HepG2 (cell line): ENCODE measurements around the gene CENPK. TPM values are rescaled to one million over a fixed set of nuclear protein-coding genes. Genes with fewer than 3 reads are reported as not detected.

Experiments used
- ASH2L ChIP-seq: fragments of 300-600, 200-600 bp; sonication (generic); IDR thresholded peaks from 2 replicates; pipeline ENCODE4 v1.7.0; 2017; ENCODE audit warnings: low read depth, mild to moderate bottlenecking, moderate library complexity, mixed read lengths, low read length; ENCODE audit not compliant: insufficient read length
- MAZ ChIP-seq, 2 experiments: sonication (generic) in 1 of 2; formaldehyde crosslinking in 1 of 2; IDR thresholded peaks; 2 replicates each; pipeline versions ENCODE4 v1.5.0 to v1.6.1; 2012 to 2020; ENCODE audit warnings: low read depth in 2 of 2, mild to moderate bottlenecking in 2 of 2, borderline replicate concordance in 1 of 2, improper control_type of control experiment in 1 of 2, low read length in 1 of 2, missing genetic modification reagents in 1 of 2, moderate library complexity in 1 of 2
- RELA ChIP-seq: sonication (generic); formaldehyde crosslinking; IDR thresholded peaks from 2 replicates; pipeline ENCODE4 v1.4.0; 2020; ENCODE audit warnings: missing genetic modification reagents
- SYNCRIP ChIP-seq: fragments of 200-400 bp; formaldehyde crosslinking; IDR thresholded peaks from 2 replicates; pipeline ENCODE4 v1.6.1; 2018; ENCODE audit warnings: mild to moderate bottlenecking, low read depth, low read length; ENCODE audit not compliant: insufficient read depth
- TCF7L2 ChIP-seq: IDR thresholded peaks from 2 replicates; pipeline ENCODE4 v1.6.1; 2011; ENCODE audit warnings: mild to moderate bottlenecking, low read depth, low read length, moderate library complexity
- ZNF138 ChIP-seq: sonication (generic); formaldehyde crosslinking; IDR thresholded peaks from 2 replicates; pipeline ENCODE4 v1.5.0; 2020; ENCODE audit warnings: mild to moderate bottlenecking, low read depth, missing genetic modification reagents
- ZNF207 ChIP-seq: fragments of 450-650 bp; IDR thresholded peaks from 2 replicates; pipeline ENCODE4 v1.6.1; 2016; ENCODE audit warnings: antibody characterized with exemption, borderline replicate concordance
- ZNF672 ChIP-seq: sonication (generic); formaldehyde crosslinking; IDR thresholded peaks from 2 replicates; pipeline ENCODE4 v1.8.1; 2022; ENCODE audit warnings: missing genetic modification reagents
- polyA plus RNA-seq, 8 experiments: library from polyadenylated mRNA; depleted of rRNA in 3 of 8; stranded (reverse) in 7 of 8; unstranded in 1 of 8; fragments of >200 nt; fragmentation: Illumina TruSeq in 4 of 8; extraction: Trizol in 4 of 8; gene quantifications; 2 replicates each; pipeline versions ENCODE4 v1.2.1 to v1.2.3, GENCODE V29; 2011 to 2016; ENCODE audit warnings: low read depth in 4 of 8, missing spikeins in 1 of 8, mixed read lengths in 1 of 8; ENCODE audit not compliant: insufficient read depth in 1 of 8
- total RNA-seq, 5 experiments: library from RNA; depleted of rRNA; stranded (reverse); fragments of >200 nt; fragmentation: Illumina TruSeq; extraction: Trizol; gene quantifications; 2 replicates each; pipeline ENCODE4 v1.2.3, GENCODE V29; 2016; ENCODE audit warnings: low read depth in 1 of 5
- TF ChIP-seq, protein P1 (sequence below): sonication (generic); formaldehyde crosslinking; IDR thresholded peaks from 2 replicates; pipeline ENCODE4 v1.4.0; 2020; ENCODE audit warnings: missing genetic modification reagents, mild to moderate bottlenecking, borderline replicate concordance
- TF ChIP-seq, protein P2 (sequence below): IDR thresholded peaks from 2 replicates; pipeline ENCODE4 v1.6.1; 2016; ENCODE audit warnings: low read depth, borderline replicate concordance
- TF ChIP-seq, protein P3 (sequence below): IDR thresholded peaks from 2 replicates; pipeline ENCODE4 v1.4.0; 2020; ENCODE audit warnings: mild to moderate bottlenecking, missing genetic modification reagents
- TF ChIP-seq, protein P4 (sequence below), 2 experiments: fragments of 450-650 bp in 1 of 2; sonication (generic) in 1 of 2; formaldehyde crosslinking; IDR thresholded peaks; 2 replicates each; pipeline versions ENCODE4 v1.5.0 to v1.8.0; 2020 to 2022; ENCODE audit warnings: mild to moderate bottlenecking in 1 of 2, missing genetic modification reagents in 1 of 2
- TF ChIP-seq, protein P5 (sequence below): sonication (generic); formaldehyde crosslinking; IDR thresholded peaks from 2 replicates; pipeline ENCODE4 v1.8.0; 2022; ENCODE audit warnings: mild to moderate bottlenecking, missing genetic modification reagents; ENCODE audit not compliant: insufficient replicate concordance
- TF ChIP-seq, protein P6 (sequence below): sonication (generic); formaldehyde crosslinking; IDR thresholded peaks from 2 replicates; pipeline ENCODE4 v1.5.0; 2020; ENCODE audit warnings: missing genetic modification reagents

The CENPK gene
- total and polyA plus RNA-seq, 2 of the 13 experiments (the other 11 are each of a cell fraction or from before 2014, with no cell fraction given) = 14.3 to 54.4 TPM

DNA sequence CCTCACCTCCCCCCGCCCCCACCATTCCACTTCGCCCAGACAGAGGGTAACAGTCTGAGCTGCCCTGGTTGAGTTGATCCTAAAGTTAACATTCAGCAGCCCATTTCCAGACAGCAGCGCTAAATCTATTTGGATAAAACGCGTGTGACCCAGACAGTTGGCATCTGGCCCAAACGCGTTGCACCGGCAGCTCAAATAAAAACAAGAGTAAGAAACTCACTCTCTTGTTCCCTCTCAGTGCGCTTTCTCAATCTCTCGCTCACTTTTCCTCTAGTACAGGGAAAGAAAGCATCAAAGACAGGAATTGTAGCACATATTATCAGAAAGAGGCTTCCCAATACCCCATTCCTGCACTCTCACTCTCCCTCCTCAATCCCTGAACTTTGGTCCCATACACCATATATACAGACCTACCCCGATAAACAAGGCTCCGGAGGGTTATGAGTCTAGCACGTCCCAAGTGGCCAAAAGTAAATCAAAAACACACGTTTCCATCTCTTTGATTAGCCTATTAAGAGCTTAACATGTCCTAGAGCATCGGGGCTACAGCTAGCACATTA, 82.6 kb downstream of the CENPK start (continued):
- TF ChIP-seq, protein P1, sequence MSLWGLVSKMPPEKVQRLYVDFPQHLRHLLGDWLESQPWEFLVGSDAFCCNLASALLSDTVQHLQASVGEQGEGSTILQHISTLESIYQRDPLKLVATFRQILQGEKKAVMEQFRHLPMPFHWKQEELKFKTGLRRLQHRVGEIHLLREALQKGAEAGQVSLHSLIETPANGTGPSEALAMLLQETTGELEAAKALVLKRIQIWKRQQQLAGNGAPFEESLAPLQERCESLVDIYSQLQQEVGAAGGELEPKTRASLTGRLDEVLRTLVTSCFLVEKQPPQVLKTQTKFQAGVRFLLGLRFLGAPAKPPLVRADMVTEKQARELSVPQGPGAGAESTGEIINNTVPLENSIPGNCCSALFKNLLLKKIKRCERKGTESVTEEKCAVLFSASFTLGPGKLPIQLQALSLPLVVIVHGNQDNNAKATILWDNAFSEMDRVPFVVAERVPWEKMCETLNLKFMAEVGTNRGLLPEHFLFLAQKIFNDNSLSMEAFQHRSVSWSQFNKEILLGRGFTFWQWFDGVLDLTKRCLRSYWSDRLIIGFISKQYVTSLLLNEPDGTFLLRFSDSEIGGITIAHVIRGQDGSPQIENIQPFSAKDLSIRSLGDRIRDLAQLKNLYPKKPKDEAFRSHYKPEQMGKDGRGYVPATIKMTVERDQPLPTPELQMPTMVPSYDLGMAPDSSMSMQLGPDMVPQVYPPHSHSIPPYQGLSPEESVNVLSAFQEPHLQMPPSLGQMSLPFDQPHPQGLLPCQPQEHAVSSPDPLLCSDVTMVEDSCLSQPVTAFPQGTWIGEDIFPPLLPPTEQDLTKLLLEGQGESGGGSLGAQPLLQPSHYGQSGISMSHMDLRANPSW (CRISPR knock-in tag) = no peak
- TF ChIP-seq RELA (CRISPR knock-in tag) = no peak
- TF ChIP-seq, protein P2, sequence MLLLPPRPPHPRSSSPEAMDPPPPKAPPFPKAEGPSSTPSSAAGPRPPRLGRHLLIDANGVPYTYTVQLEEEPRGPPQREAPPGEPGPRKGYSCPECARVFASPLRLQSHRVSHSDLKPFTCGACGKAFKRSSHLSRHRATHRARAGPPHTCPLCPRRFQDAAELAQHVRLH (CRISPR knock-in tag) = 0 out of 2 replicates have a peak, but pooled peaks have one; percentile 35
- TF ChIP-seq MAZ (IDR thresholded peaks at IDR 0.05; ENCODE audit: borderline replicate concordance, low read depth, low read length) = no peak
- TF ChIP-seq MAZ (CRISPR knock-in tag; IDR thresholded peaks at IDR 0.05; ENCODE audit: low read depth) = no peak
- TF ChIP-seq ZNF672 (CRISPR knock-in tag) = no peak
- TF ChIP-seq SYNCRIP = no peak
- TF ChIP-seq, protein P3, sequence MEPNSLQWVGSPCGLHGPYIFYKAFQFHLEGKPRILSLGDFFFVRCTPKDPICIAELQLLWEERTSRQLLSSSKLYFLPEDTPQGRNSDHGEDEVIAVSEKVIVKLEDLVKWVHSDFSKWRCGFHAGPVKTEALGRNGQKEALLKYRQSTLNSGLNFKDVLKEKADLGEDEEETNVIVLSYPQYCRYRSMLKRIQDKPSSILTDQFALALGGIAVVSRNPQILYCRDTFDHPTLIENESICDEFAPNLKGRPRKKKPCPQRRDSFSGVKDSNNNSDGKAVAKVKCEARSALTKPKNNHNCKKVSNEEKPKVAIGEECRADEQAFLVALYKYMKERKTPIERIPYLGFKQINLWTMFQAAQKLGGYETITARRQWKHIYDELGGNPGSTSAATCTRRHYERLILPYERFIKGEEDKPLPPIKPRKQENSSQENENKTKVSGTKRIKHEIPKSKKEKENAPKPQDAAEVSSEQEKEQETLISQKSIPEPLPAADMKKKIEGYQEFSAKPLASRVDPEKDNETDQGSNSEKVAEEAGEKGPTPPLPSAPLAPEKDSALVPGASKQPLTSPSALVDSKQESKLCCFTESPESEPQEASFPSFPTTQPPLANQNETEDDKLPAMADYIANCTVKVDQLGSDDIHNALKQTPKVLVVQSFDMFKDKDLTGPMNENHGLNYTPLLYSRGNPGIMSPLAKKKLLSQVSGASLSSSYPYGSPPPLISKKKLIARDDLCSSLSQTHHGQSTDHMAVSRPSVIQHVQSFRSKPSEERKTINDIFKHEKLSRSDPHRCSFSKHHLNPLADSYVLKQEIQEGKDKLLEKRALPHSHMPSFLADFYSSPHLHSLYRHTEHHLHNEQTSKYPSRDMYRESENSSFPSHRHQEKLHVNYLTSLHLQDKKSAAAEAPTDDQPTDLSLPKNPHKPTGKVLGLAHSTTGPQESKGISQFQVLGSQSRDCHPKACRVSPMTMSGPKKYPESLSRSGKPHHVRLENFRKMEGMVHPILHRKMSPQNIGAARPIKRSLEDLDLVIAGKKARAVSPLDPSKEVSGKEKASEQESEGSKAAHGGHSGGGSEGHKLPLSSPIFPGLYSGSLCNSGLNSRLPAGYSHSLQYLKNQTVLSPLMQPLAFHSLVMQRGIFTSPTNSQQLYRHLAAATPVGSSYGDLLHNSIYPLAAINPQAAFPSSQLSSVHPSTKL (CRISPR knock-in tag) = peak; percentile 33
- TF ChIP-seq, protein P4, sequence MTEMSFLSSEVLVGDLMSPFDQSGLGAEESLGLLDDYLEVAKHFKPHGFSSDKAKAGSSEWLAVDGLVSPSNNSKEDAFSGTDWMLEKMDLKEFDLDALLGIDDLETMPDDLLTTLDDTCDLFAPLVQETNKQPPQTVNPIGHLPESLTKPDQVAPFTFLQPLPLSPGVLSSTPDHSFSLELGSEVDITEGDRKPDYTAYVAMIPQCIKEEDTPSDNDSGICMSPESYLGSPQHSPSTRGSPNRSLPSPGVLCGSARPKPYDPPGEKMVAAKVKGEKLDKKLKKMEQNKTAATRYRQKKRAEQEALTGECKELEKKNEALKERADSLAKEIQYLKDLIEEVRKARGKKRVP (CRISPR knock-in tag; IDR thresholded peaks at IDR 0.05) = no peak
- TF ChIP-seq TCF7L2 = no peak
- no peak for TF ChIP-seq ZNF138 (CRISPR knock-in tag)
- TF ChIP-seq, protein P5, sequence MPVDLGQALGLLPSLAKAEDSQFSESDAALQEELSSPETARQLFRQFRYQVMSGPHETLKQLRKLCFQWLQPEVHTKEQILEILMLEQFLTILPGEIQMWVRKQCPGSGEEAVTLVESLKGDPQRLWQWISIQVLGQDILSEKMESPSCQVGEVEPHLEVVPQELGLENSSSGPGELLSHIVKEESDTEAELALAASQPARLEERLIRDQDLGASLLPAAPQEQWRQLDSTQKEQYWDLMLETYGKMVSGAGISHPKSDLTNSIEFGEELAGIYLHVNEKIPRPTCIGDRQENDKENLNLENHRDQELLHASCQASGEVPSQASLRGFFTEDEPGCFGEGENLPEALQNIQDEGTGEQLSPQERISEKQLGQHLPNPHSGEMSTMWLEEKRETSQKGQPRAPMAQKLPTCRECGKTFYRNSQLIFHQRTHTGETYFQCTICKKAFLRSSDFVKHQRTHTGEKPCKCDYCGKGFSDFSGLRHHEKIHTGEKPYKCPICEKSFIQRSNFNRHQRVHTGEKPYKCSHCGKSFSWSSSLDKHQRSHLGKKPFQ = no peak
- peak; percentile 69 for TF ChIP-seq ASH2L
- TF ChIP-seq, protein P6, sequence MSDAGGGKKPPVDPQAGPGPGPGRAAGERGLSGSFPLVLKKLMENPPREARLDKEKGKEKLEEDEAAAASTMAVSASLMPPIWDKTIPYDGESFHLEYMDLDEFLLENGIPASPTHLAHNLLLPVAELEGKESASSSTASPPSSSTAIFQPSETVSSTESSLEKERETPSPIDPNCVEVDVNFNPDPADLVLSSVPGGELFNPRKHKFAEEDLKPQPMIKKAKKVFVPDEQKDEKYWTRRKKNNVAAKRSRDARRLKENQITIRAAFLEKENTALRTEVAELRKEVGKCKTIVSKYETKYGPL (CRISPR knock-in tag) = no peak
- TF ChIP-seq ZNF207 = no peak
